MCF 10A (cell line): ENCODE measurements around the gene SLC13A4. TPM values are rescaled to one million over a fixed set of nuclear protein-coding genes. Genes with fewer than 3 reads are reported as not detected.
A peak's percentile ranks its signal among the peaks of the same experiment; 100 is the strongest.

Experiments
- BruUV-seq: library from RNA; stranded (reverse); fragments of 400-500 nt; replicated peaks from 2 replicates; lab custom pipeline; 2021; lab: Mats Ljungman, UMichigan
- CTCF ChIA-PET: fragments of 300-600 bp; sonication (Branson Sonifier 250); formaldehyde crosslinking; extraction: SDS; loops from one replicate; lab custom pipeline; 2021; ENCODE audit warnings: antibody characterized with exemption, inconsistent platforms; lab: Yijun Ruan, JAX
- POLR2A ChIA-PET: fragments of 300-600, 350-650 bp; sonication (Branson Sonifier 250); formaldehyde crosslinking; extraction: SDS; loops from one replicate; lab custom pipeline; 2020; ENCODE audit warnings: antibody characterized with exemption, inconsistent platforms; lab: Yijun Ruan, JAX
- DNase-seq: peaks from one replicate; pipeline ENCODE4 v3.0.0-alpha.2; 2018; ENCODE audit not compliant: unreplicated experiment
- H3K27ac Mint-ChIP-seq: one replicate; pipeline ENCODE4 v1.8.0; 2022; ENCODE audit warnings: mild to moderate bottlenecking, low read depth, mixed read lengths; ENCODE audit not compliant: unreplicated experiment
- H3K27me3 Mint-ChIP-seq: one replicate; pipeline ENCODE4 v1.8.0; 2022; ENCODE audit warnings: mixed read lengths; ENCODE audit not compliant: insufficient read depth, unreplicated experiment
- H3K36me3 Mint-ChIP-seq: one replicate; pipeline ENCODE4 v1.8.0; 2022; ENCODE audit warnings: mild to moderate bottlenecking, moderate library complexity, mixed read lengths; ENCODE audit not compliant: insufficient read depth, unreplicated experiment
- H3K4me1 Mint-ChIP-seq: one replicate; pipeline ENCODE4 v1.8.0; 2022; ENCODE audit warnings: mixed read lengths; ENCODE audit not compliant: insufficient read depth, unreplicated experiment
- H3K4me3 Mint-ChIP-seq: one replicate; pipeline ENCODE4 v1.8.0; 2022; ENCODE audit warnings: mild to moderate bottlenecking, moderate library complexity, mixed read lengths; ENCODE audit not compliant: unreplicated experiment
- H3K9me3 Mint-ChIP-seq: one replicate; pipeline ENCODE4 v1.8.0; 2022; ENCODE audit warnings: mixed read lengths; ENCODE audit not compliant: unreplicated experiment
- CTCF ChIP-seq: fragments of 200-600 bp; IDR thresholded peaks from one replicate; pipeline ENCODE4 v1.8.0; 2022; ENCODE audit warnings: antibody characterized with exemption, mild to moderate bottlenecking; ENCODE audit not compliant: unreplicated experiment
- intact Hi-C: fragments of 100-400 bp; cut with micrococcal nuclease; formaldehyde crosslinking; loops from 2 replicates; pipeline ENCODE4 v1.14.1; 2022
- total RNA-seq: library from RNA; stranded (reverse); gene quantifications from 2 replicates; pipeline ENCODE4 v1.2.3, GENCODE V29; 2022

Gene SLC13A4
- total RNA-seq, 1 experiment from 2014 or later, result not detected

GRCh38 chr7:135773464-135773863, 45.5 kb upstream of the SLC13A4 start:
- no peaks in the 10 kb centered on the region for H3K36me3 Mint-ChIP-seq
- peaks cover 5% of the 10 kb centered on the region for H3K9me3 Mint-ChIP-seq
- H3K4me3 Mint-ChIP-seq, result no peak overlapping the region
- H3K27ac Mint-ChIP-seq, result no peak overlapping the region
- intact Hi-C loops, result no loop called here
- BruUV-seq, result no TSS peak
- no peaks in the 10 kb centered on the region for H3K27me3 Mint-ChIP-seq
- POLR2A ChIA-PET, result no interaction called here
- TF ChIP-seq CTCF, result no peak
- DNase-seq, result no peak
- CTCF ChIA-PET, result interaction anchor here (0.6 to 1.0 kb wide), 5 partner anchors 11 to 235 kb away, joined by 3 to 5 read pairs (median 3); no protein-coding TSS in a partner anchor
- peaks cover 7% of the 10 kb centered on the region for H3K4me1 Mint-ChIP-seq

- intact Hi-C loops, result no loop called here
- H3K4me1 Mint-ChIP-seq, result peaks cover 7% of the 10 kb centered on the region
- no peak overlapping the region for H3K4me3 Mint-ChIP-seq
- no peaks in the 10 kb centered on the region for H3K9me3 Mint-ChIP-seq
- DNase-seq, result no peak
- TF ChIP-seq CTCF, result no peak
- H3K27ac Mint-ChIP-seq, result no peak overlapping the region
- ChIA-PET POLR2A (no interaction called here), CTCF (interaction anchor here (0.6 to 1.2 kb wide), 3 partner anchors 99 to 218 kb away, joined by 3 to 4 read pairs (median 3); no protein-coding TSS in a partner anchor)
- H3K36me3 Mint-ChIP-seq, result no peaks in the 10 kb centered on the region
- peaks cover under 1% of the 10 kb centered on the region for H3K27me3 Mint-ChIP-seq
- no TSS peak for BruUV-seq
Observed at GRCh38 chr7:135772639-135773222, 44.7 kb upstream of the SLC13A4 start.

GRCh38 chr7:135771961-135772638, 44.1 kb upstream of the SLC13A4 start:
- CTCF ChIA-PET, result interaction anchor here (0.8 to 1.2 kb wide), 4 partner anchors 29 to 218 kb away, joined by 3 read pairs; no protein-coding TSS in a partner anchor
- Mint-ChIP-seq H3K27ac (no peak overlapping the region), H3K4me3 (no peak overlapping the region), H3K27me3 (peaks cover 7% of the 10 kb centered on the region), H3K4me1 (peaks cover 7% of the 10 kb centered on the region), H3K9me3 (no peaks in the 10 kb centered on the region), H3K36me3 (no peaks in the 10 kb centered on the region)
- BruUV-seq, result no TSS peak
- no peak for TF ChIP-seq CTCF
- intact Hi-C loops, result no loop called here
- peak; percentile 26 for DNase-seq
- POLR2A ChIA-PET, result no interaction called here

- BruUV-seq, result no TSS peak
- Mint-ChIP-seq H3K9me3 (no peaks in the 10 kb centered on the region), H3K4me1 (peaks cover 7% of the 10 kb centered on the region), H3K27me3 (peaks cover 12% of the 10 kb centered on the region), H3K27ac (no peak overlapping the region), H3K4me3 (no peak overlapping the region), H3K36me3 (no peaks in the 10 kb centered on the region)
- no peak for TF ChIP-seq CTCF
- intact Hi-C loops, result no loop called here
- DNase-seq, result no peak
- ChIA-PET CTCF (interaction anchor here (0.6 to 1.2 kb wide), 5 partner anchors 27 to 149 kb away, joined by 3 to 5 read pairs (median 3); no protein-coding TSS in a partner anchor), POLR2A (no interaction called here)
Observed at GRCh38 chr7:135771051-135771450, 43.1 kb upstream of the SLC13A4 start.
